Lower leg skin (tissue), 3 donors: ENCODE results near the gene HIPK2.

Experiments used
- CTCF ChIP-seq, 3 donors: fragments of 450-650 bp; IDR thresholded peaks; one replicate each; pipeline ENCODE4 v1.5.1; 2016; ENCODE audit warnings: antibody characterized with exemption in 3 of 3, mild to moderate bottlenecking in 3 of 3, moderate library complexity in 2 of 3
- POLR2A ChIP-seq, 2 donors: fragments of 450-650 bp; IDR thresholded peaks; one replicate each; pipeline ENCODE4 v1.6.1; 2016 to 2017; ENCODE audit warnings: antibody characterized with exemption in 2 of 2, mild to moderate bottlenecking in 1 of 2, moderate library complexity in 1 of 2

- TF ChIP-seq CTCF (IDR thresholded peaks at IDR 0.05) (no peak), POLR2A (IDR thresholded peaks at IDR 0.05) (no peak)
Measured at GRCh38 chr7:139720705-139721231, 57.0 kb downstream of the HIPK2 start.
